GM13977 (cell line): Measurements from ENCODE around the gene POLR2B.

Source experiments
- DNase-seq: peaks from one replicate; pipeline ENCODE4 v3.0.0; 2012; ENCODE audit warnings: low spot score
- CTCF ChIP-seq: IDR thresholded peaks from 2 replicates; pipeline ENCODE4 v1.5.1; 2012; ENCODE audit warnings: mild to moderate bottlenecking, control low read depth; ENCODE audit not compliant: insufficient read depth; ENCODE audit errors: extremely low read depth, missing control alignments
- in situ Hi-C: fragments of 300-500 bp; cut with MboI; formaldehyde crosslinking; loops from one replicate; pipeline ENCODE4 v1.12.0; 2022; ENCODE audit warnings: low sequenced_read_pairs, low pct_unique_long_range_greater_than_20kb, mixed read lengths, inconsistent platforms; ENCODE audit not compliant: unreplicated experiment

POLR2B gene

DNA sequence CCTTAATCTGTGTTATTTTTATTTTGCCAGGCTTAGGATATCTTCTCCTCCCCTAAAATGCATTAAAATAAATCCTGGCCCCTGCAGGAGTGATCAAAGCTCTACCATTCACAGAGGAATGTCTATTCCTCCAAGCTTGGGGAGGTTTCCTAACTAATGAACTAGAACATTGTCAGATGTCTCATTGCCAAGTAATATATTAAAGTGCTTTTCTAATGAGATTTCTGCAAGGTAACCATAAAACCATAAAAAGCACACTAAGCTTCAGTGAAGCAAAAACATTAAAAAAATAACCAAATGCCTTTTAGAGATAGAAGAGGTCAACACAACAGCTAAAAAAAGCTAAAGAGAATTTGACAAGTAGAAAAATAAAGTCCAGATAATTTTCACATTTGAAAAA, 96.7 kb downstream of the POLR2B start:
- in situ Hi-C loops = no loop called here

GRCh38 chr4:57076646-57077045, 98.0 kb downstream of the POLR2B start:
- in situ Hi-C loops = no loop called here
- no peak for DNase-seq
- TF ChIP-seq CTCF = no peak

More for the DNA sequence above, 96.7 kb downstream of the POLR2B start:
- TF ChIP-seq CTCF = no peak
- DNase-seq = no peak

GRCh38 chr4:57077550-57078343, 99.1 kb downstream of the POLR2B start:
- in situ Hi-C loops = no loop called here
- no peak for DNase-seq
- no peak for TF ChIP-seq CTCF

- in situ Hi-C loops = no loop called here
- TF ChIP-seq CTCF = no peak
- DNase-seq = no peak
These were observed 100.2 kb downstream of the POLR2B start for GRCh38 chr4:57078685-57079521.
